ENCODE data around the gene CRACDL.

CRACDL gene

DNA sequence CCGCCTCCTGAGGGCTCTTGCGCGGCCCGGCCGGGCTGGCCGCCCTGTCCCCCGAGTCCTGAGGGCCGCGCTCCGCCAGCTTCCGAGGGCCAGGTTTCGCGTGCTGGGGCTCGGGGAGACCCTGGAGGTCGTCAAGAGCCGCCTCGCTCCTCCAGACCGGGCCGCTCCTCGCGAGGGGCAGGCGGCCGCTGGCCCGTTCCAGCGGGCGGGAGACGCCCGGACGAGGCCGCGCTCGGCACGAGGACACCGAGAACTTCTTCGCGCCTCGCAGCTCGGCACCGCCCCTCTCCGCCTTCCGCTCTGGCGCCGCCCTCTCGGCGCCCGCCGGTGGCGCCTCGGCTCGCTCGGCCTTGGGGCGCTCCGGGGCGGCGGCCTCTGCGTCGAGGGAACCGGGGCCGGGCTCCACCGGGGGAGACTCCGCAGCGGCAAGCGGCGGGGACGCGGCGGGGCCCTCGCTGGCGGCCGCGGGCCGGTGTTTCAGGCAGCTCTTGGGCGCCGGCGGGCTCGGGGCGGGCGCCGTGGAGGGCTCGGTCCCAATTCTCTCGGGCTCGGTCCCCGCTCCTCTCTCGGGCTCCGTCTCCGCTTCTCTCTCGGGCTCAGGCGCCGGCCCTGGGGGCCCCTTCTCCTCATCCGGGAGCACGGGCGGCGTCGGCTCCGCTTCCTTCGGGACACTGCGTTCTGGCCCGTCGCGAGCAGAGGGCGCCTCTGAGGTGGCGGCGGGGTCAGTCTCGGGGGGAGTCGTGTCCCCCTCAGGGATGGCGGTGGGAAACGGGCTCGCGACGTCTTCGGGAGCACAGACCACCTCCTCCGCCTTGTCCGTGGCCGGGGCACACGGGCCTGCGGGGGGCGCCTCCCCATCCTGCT lies 113.5 kb downstream of the CRACDL start:
- no peak for DNase-seq

DNA sequence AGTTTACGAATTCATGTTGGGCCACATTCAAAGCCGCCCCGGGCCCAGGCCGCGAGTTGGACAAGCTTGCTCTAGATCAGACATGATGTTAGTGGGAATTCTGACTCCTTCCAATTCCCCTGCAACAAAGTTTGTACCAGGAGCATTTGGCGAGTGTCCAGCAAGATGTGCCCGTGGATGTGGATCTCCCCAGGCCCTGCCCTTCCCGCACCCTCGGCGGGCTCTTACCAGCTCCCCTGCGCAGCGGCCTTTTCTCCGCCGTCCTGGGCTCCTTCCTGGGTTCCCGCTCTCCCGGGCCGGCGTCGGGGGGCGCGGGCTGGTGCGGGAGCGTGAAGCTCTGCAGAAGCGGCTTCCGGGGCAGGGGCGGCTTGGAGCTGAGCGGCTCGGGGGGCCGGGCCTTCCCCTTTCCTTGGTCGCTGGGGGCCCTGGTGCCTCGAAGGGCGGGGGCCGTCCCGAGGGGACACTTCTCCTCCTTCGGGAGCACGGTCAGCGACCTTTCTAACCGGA lies 114.3 kb downstream of the CRACDL start:
- DNase-seq = no peak

GRCh38 chr2:98819231-98819766 lies 116.7 kb downstream of the CRACDL start:
- DNase-seq = no peak

GRCh38 chr2:98818164-98818563 lies 117.9 kb downstream of the CRACDL start:
- no peak for DNase-seq

DNA sequence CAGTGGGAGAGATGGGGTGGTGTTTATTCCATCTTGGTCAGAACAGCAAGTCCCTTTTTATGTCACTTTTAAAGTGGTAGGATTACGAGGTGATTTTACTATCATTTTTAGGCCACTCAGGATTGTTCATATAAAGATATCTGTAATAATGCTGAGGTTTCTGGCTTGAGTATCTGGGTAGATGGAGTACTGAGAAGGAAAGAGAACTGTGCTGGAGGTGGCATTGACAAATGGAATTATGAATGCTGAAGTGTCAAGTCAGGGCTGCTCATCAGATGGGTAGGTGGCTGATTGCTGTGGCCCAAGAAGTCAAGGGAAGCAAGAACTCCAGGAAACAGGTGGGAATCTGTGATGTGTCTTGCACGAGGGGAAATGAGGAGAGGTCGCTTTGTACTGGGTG lies 119.7 kb downstream of the CRACDL start:
- no peak for DNase-seq

DNA sequence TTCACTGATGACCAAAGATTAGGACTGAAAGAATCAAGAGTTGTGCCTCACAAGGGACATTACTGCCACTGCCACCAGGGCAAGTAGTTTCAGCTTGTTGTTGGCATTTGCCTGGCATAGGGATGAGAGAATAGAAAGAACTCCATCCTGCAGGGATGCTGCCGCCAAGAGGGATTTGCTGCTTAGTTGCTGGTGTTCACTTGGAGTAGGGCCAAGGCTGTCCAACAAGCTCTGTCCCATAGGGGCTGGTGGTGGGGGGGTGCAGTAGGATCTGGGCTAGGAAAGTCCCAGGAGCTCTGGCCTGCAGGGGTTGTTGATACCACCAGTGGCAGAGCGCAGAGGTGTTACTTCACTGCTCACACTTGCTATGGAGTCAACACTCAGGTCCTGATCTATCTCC lies 120.2 kb downstream of the CRACDL start:
- DNase-seq = no peak

DNA sequence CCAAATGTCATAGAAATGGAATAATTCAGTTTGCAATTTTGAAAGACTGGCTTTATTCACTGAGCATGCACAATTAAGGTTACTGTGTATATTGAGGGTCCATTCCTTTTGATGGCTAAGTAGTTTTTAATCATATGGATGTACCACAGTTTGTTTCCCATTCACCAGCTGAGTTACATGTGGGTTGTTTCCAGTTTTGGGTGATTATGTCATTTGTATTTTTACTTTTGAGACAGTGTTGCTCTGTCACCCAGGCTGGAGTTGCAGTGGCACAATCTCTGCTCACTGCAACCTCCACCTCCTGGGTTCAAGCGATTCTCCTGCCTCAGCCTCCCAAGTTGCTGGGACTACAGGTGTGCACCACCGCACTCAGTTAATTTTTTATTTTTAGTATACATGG lies 124.3 kb downstream of the CRACDL start:
- no peak for DNase-seq

GRCh38 chr2:98810588-98810928 lies 125.5 kb downstream of the CRACDL start:
- no peak for DNase-seq

DNA sequence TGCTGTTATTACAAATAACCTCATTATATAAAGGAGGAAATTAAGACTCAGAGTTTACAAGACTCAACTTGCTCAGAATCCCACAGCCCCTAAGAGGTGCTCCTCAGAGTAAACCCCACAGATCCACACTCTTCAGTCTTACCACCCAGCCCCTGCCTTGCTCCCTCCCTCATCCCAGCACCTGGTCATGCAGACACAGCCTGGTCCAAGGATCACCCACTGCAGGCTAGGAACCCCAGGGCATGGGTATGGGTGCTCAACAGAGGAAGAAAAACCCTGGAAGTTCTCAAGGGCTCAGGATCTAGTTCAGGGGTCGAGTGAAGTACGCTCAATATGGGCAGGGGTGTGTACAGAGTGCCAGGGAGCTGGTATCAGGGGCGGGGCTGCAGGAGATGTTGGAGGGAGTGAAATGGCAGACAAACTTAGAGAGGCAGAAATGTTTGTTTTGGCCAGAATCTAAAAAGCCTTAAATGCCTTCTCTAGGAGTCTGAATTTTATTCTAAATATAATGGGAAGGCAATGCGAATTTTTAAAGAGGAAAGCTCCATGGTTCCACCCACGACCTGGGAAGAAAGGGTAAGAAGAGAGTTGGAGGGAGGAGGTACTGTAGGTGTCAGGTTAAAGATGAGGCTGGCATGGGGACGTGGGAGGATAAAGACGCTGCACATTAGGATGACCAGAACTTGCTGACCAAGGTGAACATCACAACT lies 126.0 kb downstream of the CRACDL start:
- DNase-seq = no peak

GRCh38 chr2:98809116-98809515 lies 126.9 kb downstream of the CRACDL start:
- DNase-seq = no peak

DNA sequence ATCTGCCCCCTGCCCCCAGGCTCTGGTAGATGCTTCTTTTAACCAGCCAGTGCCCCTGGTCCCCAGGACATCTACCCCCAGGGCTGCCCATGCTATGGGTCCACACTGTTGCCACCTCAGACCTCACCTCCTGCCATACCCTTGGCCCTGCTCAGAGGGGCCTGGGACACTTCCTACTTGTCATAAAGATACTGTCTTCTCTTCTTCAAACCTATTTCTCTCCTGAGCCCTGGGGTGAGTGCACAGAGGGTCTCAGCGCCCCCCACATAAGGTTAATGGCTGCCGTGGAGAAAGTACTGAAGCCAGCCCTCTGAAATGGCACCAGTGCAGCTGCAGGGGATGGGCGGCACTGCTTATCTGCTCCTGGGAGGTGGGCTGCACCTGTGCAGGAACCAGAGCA lies 127.5 kb downstream of the CRACDL start:
- no peak for DNase-seq

DNA sequence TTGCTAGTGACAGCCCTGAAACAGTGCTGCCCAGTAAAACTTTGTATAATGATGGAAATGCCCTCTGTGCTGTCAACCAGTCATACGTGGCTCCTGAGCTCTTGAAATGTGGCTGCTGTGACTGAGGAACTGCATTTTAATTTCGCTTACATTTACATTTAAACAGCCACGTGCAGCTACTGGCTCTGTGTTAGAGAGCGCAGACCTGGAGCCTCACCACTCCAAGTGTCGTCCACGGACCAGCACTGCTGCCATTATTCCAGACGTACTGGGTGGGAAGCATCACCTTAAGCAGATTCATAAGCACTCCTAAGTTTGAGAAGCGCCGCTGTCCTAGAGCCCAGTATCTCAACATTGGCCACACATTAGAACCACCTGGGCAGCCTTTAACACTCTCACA lies 128.1 kb downstream of the CRACDL start:
- DNase-seq = no peak

DNA sequence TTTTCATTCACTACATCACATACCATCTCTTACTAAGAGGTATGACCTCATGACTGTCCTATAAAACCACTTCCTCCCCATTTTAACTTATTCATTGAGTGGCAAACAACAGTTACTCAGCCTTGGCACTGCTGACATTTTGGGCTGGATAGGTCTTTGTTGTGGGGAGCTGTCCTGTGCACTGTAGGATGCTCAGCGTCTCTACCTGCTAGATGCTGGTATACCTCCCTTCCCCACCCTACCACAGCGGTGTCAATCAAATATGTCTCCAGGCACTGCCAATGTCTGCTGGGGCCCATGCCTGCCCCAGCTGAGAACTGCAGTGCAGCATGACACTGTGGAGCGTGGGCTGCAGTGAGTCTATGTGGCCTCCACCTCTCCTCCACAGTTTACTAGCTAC lies 128.8 kb downstream of the CRACDL start:
- no peak for DNase-seq

GRCh38 chr2:98806236-98806697 lies 129.8 kb downstream of the CRACDL start:
- peak; percentile 65 for DNase-seq

DNA sequence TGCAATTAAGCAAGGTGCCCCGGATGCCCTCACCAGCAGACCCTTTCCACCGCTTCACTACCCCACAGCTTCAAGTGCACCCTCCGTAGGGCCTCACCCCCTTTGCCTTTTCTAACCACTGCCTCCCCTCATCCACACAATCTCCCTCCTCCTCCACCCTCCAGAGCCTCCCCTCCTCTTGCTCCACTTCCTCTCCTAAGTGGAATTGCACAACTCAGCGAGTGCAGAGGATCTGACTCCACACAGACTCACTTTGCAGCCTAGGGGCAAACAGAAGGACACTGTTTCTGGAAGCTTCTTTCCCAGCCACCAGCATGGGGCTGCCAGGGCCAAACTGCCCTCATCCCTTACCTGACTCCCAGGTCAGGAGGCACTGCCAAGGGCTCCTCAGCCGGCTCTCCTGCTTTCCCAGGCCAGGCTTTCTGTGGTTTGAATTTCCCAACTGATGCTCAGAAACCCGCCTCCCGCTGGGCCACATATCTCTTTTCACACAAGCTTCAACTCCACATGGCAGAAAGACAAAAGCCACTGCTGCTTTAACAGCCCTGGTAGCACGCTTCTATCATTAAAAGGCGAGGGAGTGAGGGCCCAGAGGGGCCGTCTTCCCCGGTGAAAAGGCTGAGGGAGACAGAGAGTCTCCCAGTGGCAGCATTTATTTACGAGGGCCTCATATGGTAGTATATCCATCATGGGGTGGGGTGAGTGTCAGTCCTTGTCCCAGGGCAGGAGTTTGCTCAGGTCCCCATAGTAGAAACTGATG lies 130.4 kb downstream of the CRACDL start:
- DNase-seq = no peak

DNA sequence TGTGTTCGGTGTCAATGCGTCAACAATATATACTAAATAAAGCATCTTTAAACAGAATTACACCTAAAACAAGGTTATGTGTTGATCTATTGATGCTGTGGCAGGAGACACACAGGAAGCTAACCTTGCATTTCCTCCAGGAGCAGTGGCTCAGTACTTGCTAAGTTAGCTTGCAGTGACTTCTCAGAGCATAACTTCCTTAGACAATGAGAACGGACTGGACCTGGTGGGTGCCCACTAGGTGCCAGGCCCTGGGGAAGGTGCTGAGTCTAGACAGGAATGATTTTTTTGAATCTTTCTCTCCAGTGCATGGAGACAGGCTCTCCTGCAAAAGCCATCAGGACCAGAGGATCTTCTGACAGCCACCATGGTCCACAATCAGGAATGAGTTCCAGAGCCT lies 131.3 kb downstream of the CRACDL start:
- DNase-seq = no peak

DNA sequence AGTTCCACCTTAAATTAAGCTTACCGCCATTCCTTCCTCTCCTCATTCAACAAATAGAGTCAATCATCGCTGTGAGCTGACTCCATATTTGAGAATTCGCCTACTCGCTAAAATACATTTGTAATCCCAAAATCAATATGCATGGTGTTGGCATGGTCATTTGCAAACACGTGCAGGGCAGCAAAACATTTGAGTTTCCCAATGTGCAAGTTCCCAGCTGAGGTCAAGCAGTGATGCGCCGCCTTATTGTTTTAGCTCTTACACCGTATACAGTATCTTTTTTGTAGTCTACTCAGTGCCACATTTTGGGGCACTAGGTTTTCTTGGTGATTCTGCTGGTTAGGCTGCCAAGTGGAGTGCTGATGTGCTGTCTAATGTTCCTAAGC lies 131.8 kb downstream of the CRACDL start:
- DNase-seq = no peak

DNA sequence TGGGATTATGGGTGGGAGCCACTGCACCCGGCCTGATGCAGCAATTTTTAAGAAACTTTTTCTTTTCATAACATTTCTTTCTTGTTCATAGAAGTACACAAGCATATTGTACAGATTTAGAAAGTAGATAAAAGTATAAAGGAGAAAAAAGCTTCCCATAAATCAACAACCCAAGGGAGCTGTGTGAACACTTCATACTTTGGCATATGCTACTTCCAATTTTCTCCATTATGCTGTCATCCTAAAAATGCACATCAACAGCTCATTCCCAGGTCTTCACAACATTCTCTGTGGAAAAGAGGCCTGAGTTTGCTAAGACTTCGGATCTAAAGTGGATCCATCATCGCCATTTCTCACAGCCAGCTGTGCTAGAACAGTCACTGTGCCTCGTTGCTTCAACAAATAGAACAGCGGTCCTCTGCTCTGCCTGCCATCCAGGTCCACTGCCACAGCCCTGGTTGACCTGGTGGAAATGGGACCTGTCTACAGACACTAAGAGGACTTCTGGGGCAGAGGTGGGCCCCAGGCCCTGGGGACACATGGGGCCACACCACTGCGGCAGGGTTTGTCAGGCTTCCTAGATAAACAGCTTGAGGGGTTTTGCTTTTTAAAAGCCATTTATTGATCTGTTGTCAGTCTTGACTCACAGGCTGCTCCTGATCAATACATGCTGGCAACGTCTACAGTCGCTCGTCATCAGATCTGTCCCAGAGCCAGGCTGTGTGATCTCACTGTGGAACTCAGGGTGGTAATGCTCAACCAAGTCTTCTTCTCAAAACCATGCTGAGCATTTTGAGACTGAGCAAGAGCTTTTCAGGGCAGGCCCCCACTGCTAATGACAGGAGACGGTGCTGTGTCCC lies 132.4 kb downstream of the CRACDL start:
- DNase-seq = no peak

GRCh38 chr2:98802344-98802743 lies 133.7 kb downstream of the CRACDL start:
- no peak for DNase-seq

- DNase-seq = no peak
These were observed 134.1 kb downstream of the CRACDL start for GRCh38 chr2:98801921-98802321.

DNA sequence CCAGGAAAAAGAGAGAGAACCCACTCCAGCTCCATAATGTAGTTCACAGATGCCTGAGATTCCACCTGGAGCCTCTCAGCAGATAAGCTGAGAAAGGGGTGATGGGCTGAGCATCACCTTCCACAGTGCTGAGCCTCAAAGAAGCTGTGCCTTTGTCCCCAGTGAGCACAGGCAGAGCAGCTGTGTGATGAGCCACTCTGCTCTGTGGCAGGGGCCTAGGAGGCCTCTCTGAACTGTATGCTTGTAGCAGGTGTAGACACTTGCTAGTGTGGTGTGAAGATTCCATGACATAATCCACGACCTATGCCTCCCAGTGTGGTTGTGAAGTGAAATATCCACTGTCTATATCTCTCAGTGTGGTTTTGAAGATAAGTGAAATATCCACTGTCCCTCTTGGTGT lies 134.7 kb downstream of the CRACDL start:
- DNase-seq = no peak
